ENCODE data around the gene MYT1.

DNA sequence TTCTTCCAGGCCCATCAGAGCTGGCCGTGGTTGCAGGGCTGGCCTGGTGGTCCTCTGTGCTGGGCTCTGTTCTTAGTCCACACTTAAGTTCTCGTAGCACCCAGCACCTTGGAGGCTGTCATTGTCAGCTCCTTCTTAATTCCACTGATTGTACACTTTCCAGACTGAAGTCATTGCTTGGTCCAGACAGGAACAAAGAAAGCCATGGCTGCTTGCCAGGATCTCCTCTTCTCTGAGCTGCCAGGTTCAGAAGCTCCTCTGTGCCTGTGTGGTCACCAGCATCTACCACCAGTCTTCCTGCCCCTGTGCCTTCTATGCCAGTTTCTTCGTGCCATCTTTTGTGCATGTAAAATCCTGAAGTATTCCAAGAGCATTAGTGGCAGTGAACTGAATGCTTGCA, 51.8 kb downstream of the MYT1 start:
- TF ChIP-seq POLR2A (IDR thresholded peaks at IDR 0.05) (no peak), CTCF (IDR thresholded peaks at IDR 0.05) (no peak)
